Mucosa of rectum (tissue), 2 donors: ENCODE results near the gene C22orf42.

Source experiments
- H3K27ac ChIP-seq, 2 donors: one replicate each; pipeline ENCODE4 v1.7.0; 2013; ENCODE audit warnings: inconsistent platforms in 2 of 2, low read depth in 2 of 2, low read length in 2 of 2
- H3K27me3 ChIP-seq, 2 donors: one replicate each; pipeline ENCODE4 v1.7.0; 2013; ENCODE audit warnings: low read length in 2 of 2; ENCODE audit not compliant: control insufficient read depth in 2 of 2, insufficient read depth in 2 of 2
- H3K36me3 ChIP-seq, 2 donors: one replicate each; pipeline ENCODE4 v1.7.0; 2013; ENCODE audit warnings: low read length in 2 of 2; ENCODE audit not compliant: control insufficient read depth in 2 of 2, insufficient read depth in 2 of 2
- H3K4me1 ChIP-seq, 2 donors: one replicate each; pipeline ENCODE4 v1.7.0; 2013; ENCODE audit warnings: low read length in 2 of 2, mild to moderate bottlenecking in 1 of 2; ENCODE audit not compliant: control insufficient read depth in 2 of 2, insufficient read depth in 2 of 2
- H3K4me3 ChIP-seq, 2 donors: one replicate each; pipeline ENCODE4 v1.7.0; 2013; ENCODE audit warnings: low read length in 2 of 2
- H3K9ac ChIP-seq, 2 donors: one replicate each; pipeline ENCODE4 v1.7.0; 2013; ENCODE audit warnings: low read length in 2 of 2, low read depth in 1 of 2, mild to moderate bottlenecking in 1 of 2
- H3K9me3 ChIP-seq, 2 donors: one replicate each; pipeline ENCODE4 v1.7.0; 2013; ENCODE audit warnings: low read length in 2 of 2; ENCODE audit not compliant: control insufficient read depth in 2 of 2
- donor health status: healthy.
- donor health status: Normal muscosa, but diverticular disease.

Gene C22orf42

DNA sequence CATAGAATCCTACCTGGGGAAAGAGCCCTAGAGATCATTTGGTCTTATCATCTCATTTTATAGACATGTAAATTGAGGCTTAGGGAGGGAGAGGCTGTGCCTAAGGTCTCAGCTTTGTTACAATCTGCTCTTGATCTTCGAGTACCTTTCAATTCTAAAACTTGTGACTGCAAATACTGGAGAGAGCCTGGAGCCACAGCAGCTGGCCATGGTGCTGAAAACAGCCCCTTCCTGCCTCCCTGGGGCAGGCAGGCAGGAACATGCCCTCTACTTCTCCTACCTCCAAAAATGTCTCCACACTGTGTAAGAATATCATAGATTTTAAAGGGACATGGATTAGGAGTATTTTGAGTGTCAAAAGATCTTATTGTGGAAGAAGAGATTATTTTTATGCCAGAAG lies 52.2 kb downstream of the C22orf42 start:
- Histone ChIP-seq H3K27me3 (peaks cover 0 to 1% of the 10 kb centered on the region in 2 donors), H3K4me3 (no peak overlapping the region), H3K4me1 (no peaks in the 10 kb centered on the region), H3K36me3 (peaks cover 3 to 5% of the 10 kb centered on the region in 2 donors), H3K9me3 (no peaks in the 10 kb centered on the region), H3K9ac (no peak overlapping the region), H3K27ac (no peak overlapping the region)

DNA sequence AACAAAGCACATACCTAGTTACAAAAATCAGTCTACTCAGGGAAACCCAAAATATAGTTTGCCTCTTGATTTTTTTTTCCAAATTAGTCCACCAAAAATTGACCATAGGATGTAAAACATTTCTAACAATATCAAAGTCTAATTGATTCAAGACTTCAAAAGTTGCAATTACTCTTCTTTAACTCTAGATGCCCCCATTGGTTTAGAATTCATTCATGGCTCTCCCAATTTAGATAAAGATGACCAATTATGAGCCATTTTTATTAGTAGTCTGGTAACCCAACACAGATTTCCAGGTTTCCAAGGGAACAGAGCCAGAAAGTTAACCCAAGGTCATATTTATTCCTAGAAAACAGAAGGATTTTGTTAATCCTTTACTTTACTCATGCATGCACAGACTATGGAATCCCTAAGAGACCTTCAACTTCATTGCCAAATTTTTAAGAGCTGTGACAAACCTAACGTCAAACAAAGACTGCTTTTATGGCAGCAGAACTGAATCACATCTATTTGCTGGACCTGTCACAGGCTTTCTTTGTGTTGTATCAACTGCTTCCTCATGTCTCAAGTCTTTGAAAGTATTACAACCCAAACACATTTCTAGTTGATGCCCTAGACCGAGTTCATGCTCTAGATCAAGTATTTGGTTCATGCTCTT lies 55.3 kb downstream of the C22orf42 start:
- H3K9ac ChIP-seq = no peak overlapping the region

DNA sequence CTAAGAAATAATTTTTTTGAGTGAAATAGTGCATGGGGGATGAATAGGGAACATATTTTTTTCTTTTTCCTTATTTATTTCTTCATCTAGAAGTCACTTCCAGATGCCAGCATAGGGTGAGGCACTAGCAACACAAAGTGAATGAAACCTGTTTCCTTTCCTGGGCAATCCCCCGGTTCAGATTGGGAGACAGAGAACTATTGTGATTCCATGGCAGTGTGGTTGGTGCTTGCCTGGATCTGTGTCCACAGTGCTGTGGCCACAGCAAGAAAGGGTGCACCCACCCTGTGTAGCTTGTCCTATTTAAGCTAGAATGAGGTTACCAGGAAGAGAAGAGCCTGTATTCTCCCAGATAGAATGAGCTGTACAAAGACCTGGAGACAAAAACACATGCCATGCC lies 58.4 kb downstream of the C22orf42 start:
- Histone ChIP-seq H3K9ac (no peak overlapping the region), H3K36me3 (peaks cover 4 to 5% of the 10 kb centered on the region in 2 donors), H3K4me3 (no peak overlapping the region), H3K4me1 (no peaks in the 10 kb centered on the region), H3K9me3 (no peaks in the 10 kb centered on the region), H3K27me3 (peaks cover 0 to 3% of the 10 kb centered on the region in 2 donors), H3K27ac (no peak overlapping the region)

More for the DNA sequence above, 55.3 kb downstream of the C22orf42 start:
- no peak overlapping the region for H3K27ac ChIP-seq
- no peaks in the 10 kb centered on the region for H3K4me1 ChIP-seq
- H3K36me3 ChIP-seq = peaks cover 3 to 5% of the 10 kb centered on the region in 2 donors
- H3K27me3 ChIP-seq = peaks cover 0 to 3% of the 10 kb centered on the region in 2 donors
- H3K4me3 ChIP-seq = no peak overlapping the region
- no peaks in the 10 kb centered on the region for H3K9me3 ChIP-seq
